Lower leg skin (tissue), 4 donors: ENCODE data around the gene SELENOP. TPM values are rescaled to one million over a fixed set of nuclear protein-coding genes. Genes with fewer than 3 reads are reported as not detected.

Experiments used
- DNase-seq, 2 donors: peaks; one replicate each; pipeline ENCODE4 v3.0.0-alpha.2; 2019; ENCODE audit warnings: low spot score in 2 of 2
- H3K4me3 ChIP-seq: fragments of 200-600 bp; sonication (generic); 2 replicates; pipeline ENCODE4 v1.5.1; 2017; ENCODE audit warnings: mild to moderate bottlenecking, low read depth; ENCODE audit not compliant: poor library complexity, severe bottlenecking
- POLR2A ChIP-seq, 2 donors: fragments of 450-650 bp; IDR thresholded peaks; one replicate each; pipeline ENCODE4 v1.6.1; 2016 to 2017; ENCODE audit warnings: antibody characterized with exemption in 2 of 2, mild to moderate bottlenecking in 1 of 2, moderate library complexity in 1 of 2
- WGBS, 2 donors: methylation state at CpG; one replicate each; pipeline ENCODE4 v1.1.5; 2018; 5-methylcytosine and 5-hydroxymethylcytosine counted together
- intact Hi-C: fragments of 100-400 bp; cut with DNase I; formaldehyde crosslinking; loops from one replicate; pipeline ENCODE4 v1.15.0; 2023; ENCODE audit warnings: low total_unique reads
- total RNA-seq, 4 donors: library from RNA; depleted of rRNA; stranded (reverse); fragments of >200 nt; gene quantifications; one replicate each; pipeline ENCODE4 v1.1.0, GENCODE V29; 2016
- TF ChIP-seq, protein P1 (sequence below), 3 donors: fragments of 450-650 bp; IDR thresholded peaks; one replicate each; pipeline ENCODE4 v1.5.1; 2016; ENCODE audit warnings: antibody characterized with exemption in 3 of 3, mild to moderate bottlenecking in 3 of 3, moderate library complexity in 2 of 3

The SELENOP gene
- total RNA-seq, 4 donors from 2014 or later = 217 to 311 (median 223) TPM

- WGBS, 2 donors = 75 to 80% methylated on average over 5 of the region's 5 CpGs
- TF ChIP-seq, protein P1, sequence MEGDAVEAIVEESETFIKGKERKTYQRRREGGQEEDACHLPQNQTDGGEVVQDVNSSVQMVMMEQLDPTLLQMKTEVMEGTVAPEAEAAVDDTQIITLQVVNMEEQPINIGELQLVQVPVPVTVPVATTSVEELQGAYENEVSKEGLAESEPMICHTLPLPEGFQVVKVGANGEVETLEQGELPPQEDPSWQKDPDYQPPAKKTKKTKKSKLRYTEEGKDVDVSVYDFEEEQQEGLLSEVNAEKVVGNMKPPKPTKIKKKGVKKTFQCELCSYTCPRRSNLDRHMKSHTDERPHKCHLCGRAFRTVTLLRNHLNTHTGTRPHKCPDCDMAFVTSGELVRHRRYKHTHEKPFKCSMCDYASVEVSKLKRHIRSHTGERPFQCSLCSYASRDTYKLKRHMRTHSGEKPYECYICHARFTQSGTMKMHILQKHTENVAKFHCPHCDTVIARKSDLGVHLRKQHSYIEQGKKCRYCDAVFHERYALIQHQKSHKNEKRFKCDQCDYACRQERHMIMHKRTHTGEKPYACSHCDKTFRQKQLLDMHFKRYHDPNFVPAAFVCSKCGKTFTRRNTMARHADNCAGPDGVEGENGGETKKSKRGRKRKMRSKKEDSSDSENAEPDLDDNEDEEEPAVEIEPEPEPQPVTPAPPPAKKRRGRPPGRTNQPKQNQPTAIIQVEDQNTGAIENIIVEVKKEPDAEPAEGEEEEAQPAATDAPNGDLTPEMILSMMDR (IDR thresholded peaks at IDR 0.05) = no peak
- no peak for TF ChIP-seq POLR2A (IDR thresholded peaks at IDR 0.05)
- no peak for DNase-seq
- intact Hi-C loops = no loop called here
- no peak overlapping the region for H3K4me3 ChIP-seq
These were observed 20.4 kb upstream of the SELENOP start for GRCh38 chr5:42832060-42832459.

GRCh38 chr5:42830924-42831323 lies 19.2 kb upstream of the SELENOP start:
- 86 to 92% methylated on average over 2 of the region's 2 CpGs for WGBS, 2 donors
- DNase-seq = no peak
- no peak overlapping the region for H3K4me3 ChIP-seq
- no peak for TF ChIP-seq POLR2A (IDR thresholded peaks at IDR 0.05)
- TF ChIP-seq, protein P1 (IDR thresholded peaks at IDR 0.05) = no peak
- intact Hi-C loops = loop anchor here (2.0 kb wide), 1 partner anchor 30 kb away; no protein-coding TSS in a partner anchor

- no peak for DNase-seq
- 30 to 51% methylated on average over 2 of the region's 2 CpGs for WGBS, 2 donors
- intact Hi-C loops = no loop called here
- TF ChIP-seq POLR2A (IDR thresholded peaks at IDR 0.05) = no peak
- TF ChIP-seq, protein P1 (IDR thresholded peaks at IDR 0.05) = no peak
- H3K4me3 ChIP-seq = no peak overlapping the region
These were observed 17.0 kb upstream of the SELENOP start for GRCh38 chr5:42828671-42829070.

DNA sequence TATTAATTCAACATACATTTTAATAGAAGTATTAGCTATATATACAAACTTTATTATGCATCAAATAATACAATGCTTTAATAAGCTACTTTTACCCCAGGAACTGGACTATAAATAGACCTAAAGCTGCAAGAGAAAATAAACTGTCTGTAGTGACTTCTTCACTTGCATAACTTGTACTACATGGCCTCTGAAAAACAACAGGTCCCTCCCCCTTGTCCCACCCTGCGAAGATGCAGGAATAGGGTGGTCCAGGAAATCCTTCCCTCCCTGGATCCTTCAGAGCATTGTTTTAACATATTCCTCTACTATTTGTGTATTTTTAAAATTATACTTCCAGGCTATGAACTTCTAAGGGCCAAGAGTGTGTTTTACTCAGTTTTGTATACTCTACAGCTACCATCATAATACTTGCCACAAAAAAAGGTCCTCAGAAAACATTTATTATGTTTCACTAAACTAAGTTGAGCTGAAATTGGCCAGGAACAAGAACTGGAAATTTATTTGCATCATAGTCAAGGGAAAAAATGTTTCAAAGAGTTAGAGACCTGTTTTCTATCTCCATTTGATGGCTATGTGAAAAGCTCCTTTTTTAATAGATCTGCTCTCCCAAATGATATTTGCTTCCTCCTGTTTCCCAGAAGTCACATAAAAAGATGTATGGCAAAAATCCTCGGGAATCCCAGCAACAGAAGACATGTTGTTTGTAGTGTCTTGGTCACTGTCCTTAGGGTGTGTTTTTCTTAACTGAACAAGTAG lies 15.2 kb upstream of the SELENOP start:
- no peak overlapping the region for H3K4me3 ChIP-seq
- DNase-seq = no peak
- 54 to 60% methylated on average over 2 of the region's 2 CpGs for WGBS, 2 donors
- TF ChIP-seq, protein P1 (IDR thresholded peaks at IDR 0.05) = no peak
- intact Hi-C loops = no loop called here

GRCh38 chr5:42825422-42826148 lies 13.9 kb upstream of the SELENOP start:
- TF ChIP-seq, protein P1 (IDR thresholded peaks at IDR 0.05) = no peak
- no peak for TF ChIP-seq POLR2A (IDR thresholded peaks at IDR 0.05)
- 80 to 94% methylated on average over 9 of the region's 9 CpGs for WGBS, 2 donors
- intact Hi-C loops = no loop called here
- H3K4me3 ChIP-seq = no peak overlapping the region
- no peak for DNase-seq
